HG02642 (cell line): ENCODE measurements around the gene SKAP1.
"Not testable (repeated sequence)": the region's sequence is repeated elsewhere in the genome, so short reads cannot be mapped to it uniquely, and the experiment has no call there.

Experiments used
- ATAC-seq: cut with Tn5 transposase; IDR thresholded peaks from one replicate; pipeline ENCODE4 v1.9.1; 2021; ENCODE audit warnings: mild to moderate bottlenecking; ENCODE audit not compliant: unreplicated experiment, poor library complexity

Gene SKAP1

GRCh38 chr17:48375356-48375755, 54.7 kb downstream of the SKAP1 start:
- ATAC-seq = no peak

GRCh38 chr17:48374650-48375230, 55.3 kb downstream of the SKAP1 start:
- ATAC-seq = no peak

- no peak for ATAC-seq
Observed at GRCh38 chr17:48373883-48374282, 56.1 kb downstream of the SKAP1 start.

GRCh38 chr17:48373130-48373830, 56.7 kb downstream of the SKAP1 start:
- no peak for ATAC-seq

- ATAC-seq = not testable (repeated sequence)
Observed at GRCh38 chr17:48368967-48369366, 61.0 kb downstream of the SKAP1 start.

- no peak for ATAC-seq
Observed at GRCh38 chr17:48368352-48368908, 61.6 kb downstream of the SKAP1 start.

GRCh38 chr17:48363161-48363560, 66.9 kb downstream of the SKAP1 start:
- ATAC-seq = no peak

- ATAC-seq = not testable (repeated sequence)
Observed at GRCh38 chr17:48360861-48361633, 69.0 kb downstream of the SKAP1 start.

GRCh38 chr17:48357779-48358602, 72.0 kb downstream of the SKAP1 start:
- no peak for ATAC-seq

GRCh38 chr17:48356866-48357265, 73.1 kb downstream of the SKAP1 start:
- no peak for ATAC-seq

GRCh38 chr17:48352630-48353029, 77.4 kb downstream of the SKAP1 start:
- no peak for ATAC-seq

- ATAC-seq = no peak
Observed at GRCh38 chr17:48351911-48352332, 78.1 kb downstream of the SKAP1 start.

GRCh38 chr17:48348352-48348751, 81.7 kb downstream of the SKAP1 start:
- no peak for ATAC-seq

GRCh38 chr17:48347177-48347576, 82.8 kb downstream of the SKAP1 start:
- ATAC-seq = no peak

- ATAC-seq = no peak
Observed at GRCh38 chr17:48344251-48344650, 85.8 kb downstream of the SKAP1 start.

- no peak for ATAC-seq
Observed at GRCh38 chr17:48340916-48341315, 89.1 kb downstream of the SKAP1 start.

- ATAC-seq = no peak
Observed at GRCh38 chr17:48338720-48339119, 91.3 kb downstream of the SKAP1 start.

- ATAC-seq = not testable (repeated sequence)
Observed at GRCh38 chr17:48337903-48338302, 92.1 kb downstream of the SKAP1 start.

- no peak for ATAC-seq
Observed at GRCh38 chr17:48336986-48337385, 93.0 kb downstream of the SKAP1 start.

- no peak for ATAC-seq
Observed at GRCh38 chr17:48335858-48336500, 94.0 kb downstream of the SKAP1 start.
